Smooth muscle cell (in vitro differentiated cells): Measurements from ENCODE around the gene DGCR8. TPM values are rescaled to one million over a fixed set of nuclear protein-coding genes. Genes with fewer than 3 reads are reported as not detected.

Source experiments
- DNase-seq: peaks from one replicate; lab custom pipeline; 2025; ENCODE audit not compliant: unreplicated experiment; lab: John Stamatoyannopoulos, UW
- H2AFZ ChIP-seq: fragments of 200-600 bp; sonication (generic); 2 replicates; pipeline ENCODE4 v1.6.0; 2016; ENCODE audit warnings: antibody characterized with exemption, low read depth, mild to moderate bottlenecking
- H3F3A ChIP-seq: fragments of 200-600 bp; sonication (generic); 2 replicates; pipeline ENCODE4 v1.6.0; 2017; ENCODE audit warnings: antibody characterized with exemption, low read depth
- H3K27ac ChIP-seq: fragments of 200-600 bp; sonication (generic); 2 replicates; pipeline ENCODE4 v1.5.1; 2016; ENCODE audit warnings: low read depth, mild to moderate bottlenecking
- H3K27me3 ChIP-seq: fragments of 200-600 bp; sonication (generic); 2 replicates; pipeline ENCODE4 v1.6.1; 2016; ENCODE audit warnings: low read depth, mild to moderate bottlenecking
- H3K36me3 ChIP-seq: fragments of 200-600 bp; sonication (generic); 2 replicates; pipeline ENCODE4 v1.5.1; 2016; ENCODE audit warnings: low read depth
- H3K4me1 ChIP-seq: fragments of 200-600 bp; sonication (generic); 2 replicates; pipeline ENCODE4 v1.5.1; 2016; ENCODE audit warnings: low read depth
- H3K4me2 ChIP-seq: fragments of 200-600 bp; sonication (generic); 2 replicates; pipeline ENCODE4 v1.6.0; 2016; ENCODE audit warnings: mild to moderate bottlenecking
- H3K4me3 ChIP-seq: fragments of 200-600 bp; sonication (generic); 2 replicates; pipeline ENCODE4 v1.5.1; 2016; ENCODE audit warnings: mild to moderate bottlenecking
- H3K79me2 ChIP-seq: fragments of 200-600 bp; sonication (generic); 2 replicates; pipeline ENCODE4 v1.6.0; 2016; ENCODE audit warnings: low read depth, mild to moderate bottlenecking
- H3K9ac ChIP-seq: fragments of 200-600 bp; sonication (generic); 2 replicates; pipeline ENCODE4 v1.6.0; 2016; ENCODE audit warnings: low read depth
- H3K9me3 ChIP-seq: fragments of 200-600 bp; sonication (generic); replicated peaks from 2 replicates; pipeline ENCODE4 v1.5.1; 2016; ENCODE audit warnings: low read depth
- H4K20me1 ChIP-seq: fragments of 200-600 bp; sonication (generic); 2 replicates; pipeline ENCODE4 v1.6.0; 2016; ENCODE audit warnings: low read depth
- CTCF ChIP-seq: fragments of 200-600 bp; sonication (generic); IDR thresholded peaks from 2 replicates; pipeline ENCODE4 v1.5.1; 2017; ENCODE audit warnings: borderline replicate concordance, mild to moderate bottlenecking, antibody characterized with exemption; ENCODE audit not compliant: insufficient read depth, poor library complexity, severe bottlenecking
- WGBS: methylation state at CpG from one replicate; pipeline ENCODE4 v1.1.7; 2016; ENCODE audit warnings: low lambda C conversion rate; 5-methylcytosine and 5-hydroxymethylcytosine counted together
- polyA plus RNA-seq: library from polyadenylated mRNA; unstranded; fragments of >200 nt; fragmentation: Nextera tagmentation; extraction: Ambion mirVana; gene quantifications from 2 replicates; pipeline ENCODE4 v1.2.1, GENCODE V29; 2016
- total RNA-seq: library from RNA; depleted of rRNA; stranded (reverse); fragments of >200 nt; gene quantifications from 2 replicates; pipeline ENCODE4 v1.2.3, GENCODE V29; 2014

DGCR8 gene
- total and polyA plus RNA-seq, 2 experiments from 2014 or later, result 6.5 to 9.7 TPM

DNA sequence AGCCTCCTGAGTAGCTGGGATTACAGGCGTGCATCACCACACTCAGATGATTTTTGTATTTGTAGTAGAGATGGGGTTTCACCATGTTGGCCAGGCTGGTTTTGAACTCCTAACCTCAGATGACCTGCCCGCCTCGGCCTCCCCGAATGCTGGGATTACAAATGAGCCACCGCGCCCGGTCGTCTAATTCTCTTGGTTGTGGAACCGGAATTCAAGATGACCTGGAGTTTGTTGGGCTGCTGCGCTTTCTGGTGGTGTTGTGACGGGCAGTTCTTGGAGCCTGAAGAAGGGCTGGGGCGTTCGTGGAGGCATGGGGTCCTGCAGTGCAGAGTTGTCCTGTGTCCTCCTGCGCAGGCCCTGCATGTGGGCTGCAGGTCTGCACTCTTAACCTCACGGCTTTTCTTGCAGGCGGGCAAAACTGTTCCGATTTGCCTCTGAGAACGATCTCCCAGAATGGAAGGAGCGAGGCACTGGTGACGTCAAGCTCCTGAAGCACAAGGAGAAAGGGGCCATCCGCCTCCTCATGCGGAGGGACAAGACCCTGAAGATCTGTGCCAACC is 41.9 kb downstream of the DGCR8 start:
- Histone ChIP-seq H3K9ac (no peak overlapping the region), H3K4me2 (no peak overlapping the region), H3K36me3 (peaks cover 5% of the 10 kb centered on the region), H3K4me1 (peaks cover 9% of the 10 kb centered on the region), H4K20me1 (peaks cover 43% of the 10 kb centered on the region), H3K79me2 (peaks cover 49% of the 10 kb centered on the region), H3K27ac (no peak overlapping the region), H3F3A (peaks cover 7% of the 10 kb centered on the region), H2AFZ (no peak overlapping the region), H3K9me3 (no peaks in the 10 kb centered on the region), H3K27me3 (no peaks in the 10 kb centered on the region), H3K4me3 (no peak overlapping the region)
- no peak for TF ChIP-seq CTCF
- 97% methylated on average over 22 of the region's 22 CpGs for WGBS
- DNase-seq, result no peak

DNA sequence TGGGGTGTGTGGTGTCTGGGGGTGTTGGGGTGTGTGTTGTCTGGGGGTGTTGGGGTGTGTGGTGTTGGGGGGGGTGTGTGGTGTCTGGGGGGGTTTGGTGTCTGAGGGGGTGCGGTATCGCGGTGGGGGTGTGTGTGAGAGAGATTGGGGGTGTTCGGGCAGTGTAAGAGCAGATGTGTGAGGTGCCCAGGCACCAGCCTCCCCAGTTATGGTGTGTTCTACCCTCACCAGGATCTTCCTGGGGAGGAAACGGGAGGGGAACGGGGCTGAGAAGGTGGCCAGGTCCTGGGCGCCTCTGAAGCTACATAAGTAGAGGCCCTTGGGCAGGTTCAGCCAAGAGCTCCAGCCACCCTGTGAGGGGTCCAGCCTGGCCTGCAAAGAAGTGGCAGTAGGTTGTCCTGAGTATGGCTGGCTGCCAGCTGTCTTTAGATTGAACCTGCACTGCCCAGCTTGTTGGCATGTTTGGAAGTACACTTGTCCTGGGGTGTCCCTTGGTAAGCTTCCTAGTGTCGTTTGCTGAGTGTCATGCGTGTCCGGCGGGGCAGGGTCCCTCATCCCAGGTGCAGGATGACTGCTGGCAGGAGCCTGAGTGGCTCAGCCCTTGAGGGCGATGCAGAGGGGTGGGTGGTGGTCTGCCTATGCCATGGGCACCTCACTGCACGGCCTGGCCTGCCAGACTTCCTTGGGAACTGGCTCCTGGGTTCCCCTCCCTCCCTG is 43.5 kb downstream of the DGCR8 start:
- no peak overlapping the region for H3K27ac ChIP-seq
- no peak overlapping the region for H3K9ac ChIP-seq
- no peak overlapping the region for H3K4me3 ChIP-seq
- H2AFZ ChIP-seq, result no peak overlapping the region
- H3K79me2 ChIP-seq, result peaks cover 39% of the 10 kb centered on the region
- H4K20me1 ChIP-seq, result peaks cover 41% of the 10 kb centered on the region
- 99% methylated on average over 9 of the region's 13 CpGs for WGBS
- TF ChIP-seq CTCF, result no peak
- H3K4me2 ChIP-seq, result no peak overlapping the region
- H3K9me3 ChIP-seq, result no peaks in the 10 kb centered on the region
- no peak for DNase-seq
- peaks cover 6% of the 10 kb centered on the region for H3K4me1 ChIP-seq
- peaks cover 4% of the 10 kb centered on the region for H3F3A ChIP-seq
- H3K36me3 ChIP-seq, result peaks cover 5% of the 10 kb centered on the region
- H3K27me3 ChIP-seq, result no peaks in the 10 kb centered on the region

GRCh38 chr22:20124083-20124787 is 44.2 kb downstream of the DGCR8 start:
- DNase-seq, result no peak
- Histone ChIP-seq H3K4me2 (no peak overlapping the region), H3K27ac (no peak overlapping the region), H3K36me3 (peaks cover 5% of the 10 kb centered on the region), H3K4me3 (no peak overlapping the region), H4K20me1 (peaks cover 38% of the 10 kb centered on the region), H3K27me3 (no peaks in the 10 kb centered on the region), H3K4me1 (no peaks in the 10 kb centered on the region), H3K79me2 (peaks cover 32% of the 10 kb centered on the region), H3K9me3 (no peaks in the 10 kb centered on the region), H3F3A (peaks cover 7% of the 10 kb centered on the region), H2AFZ (no peak overlapping the region), H3K9ac (no peak overlapping the region)
- TF ChIP-seq CTCF, result no peak
- WGBS, result 98% methylated on average over 7 of the region's 11 CpGs
